ENCODE measurements around the gene PRKG2. TPM values are rescaled to one million over a fixed set of nuclear protein-coding genes. Genes with fewer than 3 reads are reported as not detected.

The PRKG2 gene
- total RNA-seq, 1 donor from 2014 or later, result 1.2 TPM

GRCh38 chr4:81106150-81106549, 108.9 kb downstream of the PRKG2 start:
- no peak for DNase-seq (ENCODE audit: low read depth)
- no peak overlapping the region for H3K4me3 ChIP-seq (ENCODE audit: low read depth, low read length)
- TF ChIP-seq CTCF (conservative IDR thresholded peaks at IDR 0.05; ENCODE audit: low read depth, low read length), result no peak

GRCh38 chr4:81102107-81102506, 112.9 kb downstream of the PRKG2 start:
- no peak for TF ChIP-seq CTCF (conservative IDR thresholded peaks at IDR 0.05; ENCODE audit: low read depth, low read length)
- no peak overlapping the region for H3K4me3 ChIP-seq (ENCODE audit: low read depth, low read length)
- no peak for DNase-seq (ENCODE audit: low read depth)

GRCh38 chr4:81096566-81096965, 118.5 kb downstream of the PRKG2 start:
- no peak for DNase-seq (ENCODE audit: low read depth)
- no peak for TF ChIP-seq CTCF (conservative IDR thresholded peaks at IDR 0.05; ENCODE audit: low read depth, low read length)
- no peak overlapping the region for H3K4me3 ChIP-seq (ENCODE audit: low read depth, low read length)

- H3K4me3 ChIP-seq (ENCODE audit: low read depth, low read length), result no peak overlapping the region
- no peak for DNase-seq (ENCODE audit: low read depth)
- TF ChIP-seq CTCF (conservative IDR thresholded peaks at IDR 0.05; ENCODE audit: low read depth, low read length), result no peak
These were observed 119.6 kb downstream of the PRKG2 start for GRCh38 chr4:81095389-81095788.

- H3K4me3 ChIP-seq (ENCODE audit: low read depth, low read length), result no peak overlapping the region
- no peak for TF ChIP-seq CTCF (conservative IDR thresholded peaks at IDR 0.05; ENCODE audit: low read depth, low read length)
- DNase-seq (ENCODE audit: low read depth), result no peak
These were observed 121.2 kb downstream of the PRKG2 start for GRCh38 chr4:81093720-81094401.

GRCh38 chr4:81085979-81086378, 129.0 kb downstream of the PRKG2 start:
- DNase-seq (ENCODE audit: low read depth), result no peak
- no peak for TF ChIP-seq CTCF (conservative IDR thresholded peaks at IDR 0.05; ENCODE audit: low read depth, low read length)
- H3K4me3 ChIP-seq (ENCODE audit: low read depth, low read length), result no peak overlapping the region

GRCh38 chr4:81085291-81085690, 129.7 kb downstream of the PRKG2 start:
- DNase-seq (ENCODE audit: low read depth), result no peak
- TF ChIP-seq CTCF (conservative IDR thresholded peaks at IDR 0.05; ENCODE audit: low read depth, low read length), result no peak
- no peak overlapping the region for H3K4me3 ChIP-seq (ENCODE audit: low read depth, low read length)
